H9 (cell line): ENCODE data around the gene ARG1. TPM values are rescaled to one million over a fixed set of nuclear protein-coding genes. Genes with fewer than 3 reads are reported as not detected.

Experiments
- DNase-seq: peaks from one replicate; pipeline ENCODE4 v3.0.0-alpha.2; 2017
- H2AFZ ChIP-seq: one replicate; pipeline ENCODE4 v1.6.1; 2013; ENCODE audit warnings: mild to moderate bottlenecking, low read length, control low read depth, moderate library complexity
- H2AK5ac ChIP-seq: 2 replicates; pipeline ENCODE4 v1.6.1; 2013; ENCODE audit warnings: low read length, control low read depth, mixed read lengths; ENCODE audit not compliant: insufficient read length
- H2BK120ac ChIP-seq: one replicate; pipeline ENCODE4 v1.6.1; 2013; ENCODE audit warnings: low read depth, mild to moderate bottlenecking, low read length, control low read depth, inconsistent platforms; ENCODE audit not compliant: poor library complexity, severe bottlenecking
- H2BK12ac ChIP-seq: 2 replicates; pipeline ENCODE4 v1.6.1; 2013; ENCODE audit warnings: low read length, control low read depth, mixed read lengths, low read depth; ENCODE audit not compliant: insufficient read length
- H2BK15ac ChIP-seq: 2 replicates; pipeline ENCODE4 v1.6.1; 2013; ENCODE audit warnings: low read depth, low read length, control low read depth
- H2BK20ac ChIP-seq: one replicate; pipeline ENCODE4 v1.6.1; 2013; ENCODE audit warnings: low read depth, mild to moderate bottlenecking, low read length, control low read depth, inconsistent platforms; ENCODE audit not compliant: poor library complexity, severe bottlenecking
- H2BK5ac ChIP-seq: 2 replicates; pipeline ENCODE4 v1.6.1; 2013; ENCODE audit warnings: low read length, control low read depth, mixed read lengths; ENCODE audit not compliant: insufficient read length
- H3K14ac ChIP-seq: 2 replicates; pipeline ENCODE4 v1.6.1; 2013; ENCODE audit warnings: low read length, control low read depth; ENCODE audit not compliant: insufficient read depth
- H3K18ac ChIP-seq: 2 replicates; pipeline ENCODE4 v1.6.1; 2013; ENCODE audit warnings: low read depth, mild to moderate bottlenecking, mixed read lengths, low read length, control low read depth; ENCODE audit not compliant: insufficient read length
- H3K23ac ChIP-seq: 2 replicates; pipeline ENCODE4 v1.6.1; 2013; ENCODE audit warnings: low read length, control low read depth, mixed read lengths, low read depth; ENCODE audit not compliant: insufficient read length
- H3K23me2 ChIP-seq: 2 replicates; pipeline ENCODE4 v1.6.1; 2013; ENCODE audit warnings: low read depth, mild to moderate bottlenecking, mixed read lengths, low read length, control low read depth; ENCODE audit not compliant: insufficient read length, poor library complexity, severe bottlenecking
- H3K27ac ChIP-seq: 2 replicates; pipeline ENCODE4 v1.5.1; 2013; ENCODE audit warnings: low read length, control low read depth, mixed read lengths, low read depth; ENCODE audit not compliant: insufficient read length
- H3K27me3 ChIP-seq: 2 replicates; pipeline ENCODE4 v1.6.1; 2013; ENCODE audit warnings: low read length, control low read depth, inconsistent platforms; ENCODE audit not compliant: insufficient read depth
- H3K4ac ChIP-seq: 2 replicates; pipeline ENCODE4 v1.6.1; 2013; ENCODE audit warnings: low read depth, mild to moderate bottlenecking, control low read depth, inconsistent platforms, low read length, moderate library complexity
- H3K4me1 ChIP-seq: 2 replicates; pipeline ENCODE4 v1.6.1; 2013; ENCODE audit warnings: low read length, control low read depth, inconsistent platforms; ENCODE audit not compliant: insufficient read depth
- H3K4me2 ChIP-seq: 2 replicates; pipeline ENCODE4 v1.6.1; 2013; ENCODE audit warnings: low read length, control low read depth, mixed read lengths; ENCODE audit not compliant: insufficient read length, insufficient read depth
- H3K56ac ChIP-seq: 2 replicates; pipeline ENCODE4 v1.6.1; 2013; ENCODE audit warnings: low read depth, mild to moderate bottlenecking, mixed read lengths, low read length, control low read depth; ENCODE audit not compliant: insufficient read length
- H3K79me1 ChIP-seq: 2 replicates; pipeline ENCODE4 v1.6.1; 2013; ENCODE audit warnings: low read depth, mild to moderate bottlenecking, moderate library complexity, low read length, control low read depth, inconsistent platforms; ENCODE audit not compliant: insufficient read depth, poor library complexity, severe bottlenecking
- H3K79me2 ChIP-seq: 2 replicates; pipeline ENCODE4 v1.6.1; 2013; ENCODE audit warnings: low read length, control low read depth, inconsistent platforms; ENCODE audit not compliant: insufficient read depth
- H3K9ac ChIP-seq: 2 replicates; pipeline ENCODE4 v1.6.1; 2013; ENCODE audit warnings: low read length, control low read depth, mixed read lengths; ENCODE audit not compliant: insufficient read length; ENCODE audit errors: extremely low read depth
- H3K9me3 ChIP-seq: one replicate; pipeline ENCODE4 v1.6.1; 2013; ENCODE audit warnings: low read depth, low read length, inconsistent platforms; ENCODE audit not compliant: control insufficient read depth
- H3T11ph ChIP-seq: one replicate; pipeline ENCODE4 v1.6.1; 2013; ENCODE audit warnings: mild to moderate bottlenecking, low read length, control low read depth, inconsistent platforms
- H4K20me1 ChIP-seq: one replicate; pipeline ENCODE4 v1.6.1; 2013; ENCODE audit not compliant: control insufficient read depth, insufficient read length, insufficient read depth
- H4K5ac ChIP-seq: 2 replicates; pipeline ENCODE4 v1.6.1; 2013; ENCODE audit warnings: low read depth, mild to moderate bottlenecking, mixed read lengths, low read length, control low read depth; ENCODE audit not compliant: insufficient read length
- H4K8ac ChIP-seq: replicated peaks from 2 replicates; pipeline ENCODE4 v1.6.1; 2013; ENCODE audit warnings: low read length, control low read depth, mixed read lengths, low read depth; ENCODE audit not compliant: insufficient read length
- H4K91ac ChIP-seq: 2 replicates; pipeline ENCODE4 v1.6.1; 2013; ENCODE audit warnings: low read depth, mild to moderate bottlenecking, moderate library complexity, mixed read lengths, low read length, control low read depth; ENCODE audit not compliant: insufficient read length
- H3K27ac Mint-ChIP-seq, 3 experiments: 2 replicates in 2 of 3; 3 replicates in 1 of 3; pipeline ENCODE4 v1.8.0; 2020 to 2021; ENCODE audit warnings: mixed read lengths in 3 of 3, mild to moderate bottlenecking in 1 of 3, moderate library complexity in 1 of 3
- H3K27me3 Mint-ChIP-seq: 2 replicates; pipeline ENCODE4 v1.8.0; 2021; ENCODE audit warnings: low read depth, mild to moderate bottlenecking, moderate library complexity, mixed read lengths
- H3K36me3 Mint-ChIP-seq, 3 experiments: 2 replicates in 2 of 3; 3 replicates in 1 of 3; pipeline ENCODE4 v1.8.0; 2020 to 2021; ENCODE audit warnings: low read depth in 3 of 3, mixed read lengths in 3 of 3; ENCODE audit not compliant: insufficient read depth in 1 of 3
- H3K4me1 Mint-ChIP-seq, 2 experiments: 2 replicates each; pipeline ENCODE4 v1.8.0; 2020; ENCODE audit warnings: mixed read lengths in 2 of 2
- H3K4me3 Mint-ChIP-seq, 2 experiments: 2 replicates in 1 of 2; 3 replicates in 1 of 2; pipeline ENCODE4 v1.8.0; 2020 to 2021; ENCODE audit warnings: mild to moderate bottlenecking in 2 of 2, mixed read lengths in 2 of 2, moderate library complexity in 1 of 2
- H3K9me3 Mint-ChIP-seq, 2 experiments: 2 replicates in 1 of 2; 3 replicates in 1 of 2; pipeline ENCODE4 v1.8.0; 2020; ENCODE audit warnings: mild to moderate bottlenecking in 2 of 2, mixed read lengths in 2 of 2, moderate library complexity in 1 of 2
- WGBS: extraction: QIAGEN DNeasy Blood & Tissue Kit; methylation state at CpG from one replicate; pipeline ENCODE4 v1.1.7; 2013; ENCODE audit warnings: missing lambda C conversion rate, low lambda C conversion rate, mixed read lengths; ENCODE audit not compliant: insufficient read length; ENCODE audit errors: extremely low coverage; 5-methylcytosine and 5-hydroxymethylcytosine counted together
- total RNA-seq: library from RNA; stranded (reverse); gene quantifications from 2 replicates; pipeline ENCODE4 v1.2.1, GENCODE V29; 2021
- TF ChIP-seq, protein P1 (sequence below): fragments of 200-600 bp; sonication (generic); conservative IDR thresholded peaks from 3 replicates; pipeline ENCODE4 v1.8.0; 2021; ENCODE audit warnings: antibody characterized with exemption, mild to moderate bottlenecking

Gene ARG1
- total RNA-seq, 1 experiment from 2014 or later = not detected

DNA sequence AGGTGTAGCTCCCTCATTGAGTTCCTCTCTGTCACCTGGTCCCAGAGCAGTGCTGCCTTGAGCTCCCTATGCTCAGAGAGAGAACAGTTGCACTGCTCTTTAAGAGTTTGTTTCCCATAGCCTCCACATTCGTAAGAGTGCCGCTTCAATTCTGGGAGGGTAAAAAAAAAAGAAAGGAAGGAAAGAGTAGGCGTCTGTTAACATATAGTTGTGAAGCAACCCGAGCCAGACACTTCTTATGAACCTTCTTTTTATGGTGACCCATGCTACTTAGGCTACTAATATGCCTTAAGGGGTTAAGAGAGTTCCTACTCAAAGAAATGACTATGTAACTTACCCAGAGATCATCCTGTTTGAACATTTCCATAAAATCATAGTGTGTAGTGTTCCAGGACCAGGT lies 4.3 kb upstream of the ARG1 start:
- H3K9ac ChIP-seq = no peak overlapping the region
- H3K27ac ChIP-seq = no peak overlapping the region
- H3K23ac ChIP-seq = no peak overlapping the region
- no peak overlapping the region for H2BK5ac ChIP-seq
- no peaks in the 10 kb centered on the region for H3K36me3 Mint-ChIP-seq
- no peaks in the 10 kb centered on the region for H3K79me2 ChIP-seq
- H4K5ac ChIP-seq = no peak overlapping the region
- no peaks in the 10 kb centered on the region for H3K9me3 ChIP-seq
- H3K18ac ChIP-seq = no peak overlapping the region
- H3K56ac ChIP-seq = no peak overlapping the region
- H3K27me3 Mint-ChIP-seq = no peaks in the 10 kb centered on the region
- H4K20me1 ChIP-seq = no peaks in the 10 kb centered on the region
- H3K4me3 Mint-ChIP-seq = no peak overlapping the region
- no peak overlapping the region for H3T11ph ChIP-seq
- no peaks in the 10 kb centered on the region for H3K27me3 ChIP-seq
- H3K79me1 ChIP-seq = no peaks in the 10 kb centered on the region
- no peak overlapping the region for H3K4ac ChIP-seq
- peaks cover 4% of the 10 kb centered on the region in 2 experiments for H3K4me1 Mint-ChIP-seq
- H2BK12ac ChIP-seq = no peak overlapping the region
- no peak overlapping the region for H2AFZ ChIP-seq
- no CpG with 5 or more reads among the region's 4 CpGs for WGBS
- H2BK120ac ChIP-seq = no peak overlapping the region
- H2BK20ac ChIP-seq = no peak overlapping the region
- TF ChIP-seq, protein P1, sequence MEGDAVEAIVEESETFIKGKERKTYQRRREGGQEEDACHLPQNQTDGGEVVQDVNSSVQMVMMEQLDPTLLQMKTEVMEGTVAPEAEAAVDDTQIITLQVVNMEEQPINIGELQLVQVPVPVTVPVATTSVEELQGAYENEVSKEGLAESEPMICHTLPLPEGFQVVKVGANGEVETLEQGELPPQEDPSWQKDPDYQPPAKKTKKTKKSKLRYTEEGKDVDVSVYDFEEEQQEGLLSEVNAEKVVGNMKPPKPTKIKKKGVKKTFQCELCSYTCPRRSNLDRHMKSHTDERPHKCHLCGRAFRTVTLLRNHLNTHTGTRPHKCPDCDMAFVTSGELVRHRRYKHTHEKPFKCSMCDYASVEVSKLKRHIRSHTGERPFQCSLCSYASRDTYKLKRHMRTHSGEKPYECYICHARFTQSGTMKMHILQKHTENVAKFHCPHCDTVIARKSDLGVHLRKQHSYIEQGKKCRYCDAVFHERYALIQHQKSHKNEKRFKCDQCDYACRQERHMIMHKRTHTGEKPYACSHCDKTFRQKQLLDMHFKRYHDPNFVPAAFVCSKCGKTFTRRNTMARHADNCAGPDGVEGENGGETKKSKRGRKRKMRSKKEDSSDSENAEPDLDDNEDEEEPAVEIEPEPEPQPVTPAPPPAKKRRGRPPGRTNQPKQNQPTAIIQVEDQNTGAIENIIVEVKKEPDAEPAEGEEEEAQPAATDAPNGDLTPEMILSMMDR = no peak
- no peaks in the 10 kb centered on the region for H3K4me1 ChIP-seq
- no peak overlapping the region for H3K4me2 ChIP-seq
- no peak overlapping the region for H3K27ac Mint-ChIP-seq
- no peak overlapping the region for H2AK5ac ChIP-seq
- no peak overlapping the region for H3K14ac ChIP-seq
- DNase-seq = no peak
- no peak overlapping the region for H2BK15ac ChIP-seq
- no peak overlapping the region for H4K8ac ChIP-seq
- H3K23me2 ChIP-seq = peaks cover under 1% of the 10 kb centered on the region
- no peaks in the 10 kb centered on the region; a peak in 1 of 5 replicates for H3K9me3 Mint-ChIP-seq
- H4K91ac ChIP-seq = no peak overlapping the region
